Measurements from ENCODE around the gene CDRT4. TPM values are rescaled to one million over a fixed set of nuclear protein-coding genes. Genes with fewer than 3 reads are reported as not detected.

Gene CDRT4
- 5.4 and 6.0 TPM in 2 replicates for polyA plus RNA-seq (2011; rRNA removed)
- polyA plus RNA-seq (2012; cell fraction: cytosol; rRNA removed), result 0.50 and 0.93 TPM in 2 replicates
- 19.6 and 36.8 TPM in 2 replicates for polyA plus RNA-seq (2012; cell fraction: nucleus; rRNA removed)
- polyA plus RNA-seq (2017; fragmentation: RNase III; extraction: RNeasy Plus Mini Kit Qiagen cat#74134 plus additional on column Dnase treatment), result 0.58 to 1.1 TPM (median 0.76 TPM) in 3 replicates
- polyA minus RNA-seq (2011; rRNA and poly(A)+ RNA removed), result 7.4 and 10.3 TPM in 2 replicates

GRCh38 chr17:15467592-15467991 lies at the start of gene CDRT4:
TSS of gene CDRT4 (minus strand) at chr17:15467621. CDS start at chr17:15440238, 27,383 bp downstream.
- Histone ChIP-seq H3K4me1 (peaks cover 13% of the 10 kb centered on the region), H3K4me3 (no peak within 1 kb of the TSS), H3K4me2 (no peak within 1 kb of the TSS), H3K9me3 (no peaks in the 10 kb centered on the region), H3K27ac (no peak within 1 kb of the TSS)
- POLR2A ChIA-PET, result no interaction called here
- no peak for FAIRE-seq
- ATAC-seq, result no peak
- TF ChIP-seq EHF (CRISPR knock-in tag; IDR thresholded peaks at IDR 0.05) (no peak), CBX8 (IDR thresholded peaks at IDR 0.05) (no peak), SMC3 (IDR thresholded peaks at IDR 0.05) (no peak), E2F6 (IDR thresholded peaks at IDR 0.05; ENCODE audit: borderline replicate concordance, low read depth) (no peak), CHD2 (IDR thresholded peaks at IDR 0.05; ENCODE audit: low read length, partially characterized antibody) (no peak), MAZ (IDR thresholded peaks at IDR 0.05; ENCODE audit: borderline replicate concordance, low read depth, low read length) (no peak), EP300 (IDR thresholded peaks at IDR 0.05) (no peak), BHLHE40 (IDR thresholded peaks at IDR 0.05; ENCODE audit: low read depth, low read length) (no peak), TP53 (CRISPR knock-in tag; IDR thresholded peaks at IDR 0.05) (no peak), CEBPB (IDR thresholded peaks at IDR 0.05) (no peak), MAX (IDR thresholded peaks at IDR 0.05) (no peak), KDM5A (IDR thresholded peaks at IDR 0.05) (no peak), FOSL2 (IDR thresholded peaks at IDR 0.05) (no peak), FOSL2 (CRISPR knock-in tag; IDR thresholded peaks at IDR 0.05) (no peak), GATA3 (IDR thresholded peaks at IDR 0.05; ENCODE audit: borderline replicate concordance) (no peak), RARB (CRISPR knock-in tag; IDR thresholded peaks at IDR 0.05) (no peak), ZFP36 (IDR thresholded peaks at IDR 0.05; ENCODE audit: borderline replicate concordance, partially characterized antibody) (no peak), POLR2AphosphoS2 (conservative IDR thresholded peaks at IDR 0.05; ENCODE audit: low read length) (no peak)
- WGBS (ENCODE audit: missing lambda C conversion rate), result 86% methylated on average over 3 of the region's 3 CpGs
- CTCF ChIA-PET, result interaction anchor here (0.8 to 2.2 kb wide), 5 partner anchors 21 to 312 kb away, joined by 3 to 13 read pairs (median 3); no protein-coding TSS in a partner anchor
- no peak for DNase-seq (ENCODE audit: low read depth in 1 of 2, low spot score in 1 of 2)

GRCh38 chr17:15516150-15516549 lies 48.7 kb upstream of the CDRT4 start:
- POLR2A ChIA-PET, result no interaction called here
- Histone ChIP-seq H3K9me3 (peaks cover 2% of the 10 kb centered on the region; the same call in 1 of the 3 replicates), H3K4me2 (no peak overlapping the region), H3K4me1 (no peaks in the 10 kb centered on the region), H3K4me3 (no peak overlapping the region), H3K27ac (no peak overlapping the region)
- no peak for DNase-seq (ENCODE audit: low read depth in 1 of 2, low spot score in 1 of 2)
- no peak for FAIRE-seq
- no peak for TF ChIP-seq PBX3 (IDR thresholded peaks at IDR 0.05)
- TF ChIP-seq POLR2AphosphoS2 (conservative IDR thresholded peaks at IDR 0.05; ENCODE audit: low read length), result no peak
- TF ChIP-seq POLR2A (IDR thresholded peaks at IDR 0.05; ENCODE audit: low read length), result no peak
- no peak for TF ChIP-seq KDM5A (IDR thresholded peaks at IDR 0.05)
- TF ChIP-seq HES2 (IDR thresholded peaks at IDR 0.05), result no peak
- no peak for TF ChIP-seq NR3C1 (IDR thresholded peaks at IDR 0.05)
- TF ChIP-seq ZSCAN20 (CRISPR knock-in tag; IDR thresholded peaks at IDR 0.05), result no peak
- no peak for TF ChIP-seq ELK1 (IDR thresholded peaks at IDR 0.05; ENCODE audit: low read depth, low read length)
- TF ChIP-seq JUN (IDR thresholded peaks at IDR 0.05), result no peak
- TF ChIP-seq HEYL (CRISPR knock-in tag; IDR thresholded peaks at IDR 0.05), result no peak
- no peak for ATAC-seq
- 93% methylated on average over 8 of the region's 8 CpGs for WGBS (ENCODE audit: missing lambda C conversion rate)
- CTCF ChIA-PET, result interaction anchor here (2.3 kb wide), 1 partner anchor 13 kb away, joined by 18 read pairs; no protein-coding TSS in a partner anchor

Measured in A549 (cell line).